AG04450 (cell line): ENCODE data around the gene KIAA0930. TPM values are rescaled to one million over a fixed set of nuclear protein-coding genes. Genes with fewer than 3 reads are reported as not detected.

Experiments
- CTCF ChIA-PET: fragments of 300-600, 350-600 bp; formaldehyde crosslinking; extraction: SDS; loops from one replicate; lab custom pipeline; 2022; ENCODE audit warnings: antibody characterized with exemption, inconsistent platforms; lab: Charles Lee
- POLR2A ChIA-PET: fragments of 350-600 bp; formaldehyde crosslinking; extraction: SDS; loops from one replicate; lab custom pipeline; 2021; ENCODE audit warnings: antibody characterized with exemption, inconsistent platforms; lab: Yijun Ruan, JAX
- DNase-seq: peaks from one replicate; pipeline ENCODE4 v3.0.0-alpha.2; 2011; ENCODE audit warnings: low read depth, low spot score
- H3K27ac ChIP-seq: one replicate; pipeline ENCODE4 v1.5.1; 2012; ENCODE audit warnings: low read depth, low read length, control low read depth
- H3K27me3 ChIP-seq: one replicate; pipeline ENCODE4 v1.6.0; 2012; ENCODE audit warnings: low read length; ENCODE audit not compliant: control insufficient read depth, insufficient read depth
- H3K4me3 ChIP-seq: 2 replicates; pipeline ENCODE4 v1.5.1; 2011; ENCODE audit warnings: mild to moderate bottlenecking, low read depth, low read length, control low read depth
- H3K9me3 ChIP-seq: 2 replicates; pipeline ENCODE4 v1.5.1; 2012; ENCODE audit warnings: low read length; ENCODE audit not compliant: control insufficient read depth, insufficient read depth
- polyA plus RNA-seq: library from polyadenylated mRNA; depleted of rRNA; stranded (reverse); fragments of >200 nt; gene quantifications from 2 replicates; pipeline ENCODE4 v1.2.3, GENCODE V29; 2011
- TF ChIP-seq, protein P1 (sequence below): IDR thresholded peaks from 2 replicates; pipeline ENCODE4 v1.5.1; 2011; ENCODE audit warnings: low read depth, low read length, control low read depth, inconsistent platforms

KIAA0930 gene
- polyA plus RNA-seq, 1 experiment, result 49.4 TPM

- H3K4me3 ChIP-seq, result no peak overlapping the region
- POLR2A ChIA-PET, result interaction anchor here (0.7 kb wide), 1 partner anchor 45 kb away, joined by 3 read pairs; no protein-coding TSS in a partner anchor
- TF ChIP-seq, protein P1, sequence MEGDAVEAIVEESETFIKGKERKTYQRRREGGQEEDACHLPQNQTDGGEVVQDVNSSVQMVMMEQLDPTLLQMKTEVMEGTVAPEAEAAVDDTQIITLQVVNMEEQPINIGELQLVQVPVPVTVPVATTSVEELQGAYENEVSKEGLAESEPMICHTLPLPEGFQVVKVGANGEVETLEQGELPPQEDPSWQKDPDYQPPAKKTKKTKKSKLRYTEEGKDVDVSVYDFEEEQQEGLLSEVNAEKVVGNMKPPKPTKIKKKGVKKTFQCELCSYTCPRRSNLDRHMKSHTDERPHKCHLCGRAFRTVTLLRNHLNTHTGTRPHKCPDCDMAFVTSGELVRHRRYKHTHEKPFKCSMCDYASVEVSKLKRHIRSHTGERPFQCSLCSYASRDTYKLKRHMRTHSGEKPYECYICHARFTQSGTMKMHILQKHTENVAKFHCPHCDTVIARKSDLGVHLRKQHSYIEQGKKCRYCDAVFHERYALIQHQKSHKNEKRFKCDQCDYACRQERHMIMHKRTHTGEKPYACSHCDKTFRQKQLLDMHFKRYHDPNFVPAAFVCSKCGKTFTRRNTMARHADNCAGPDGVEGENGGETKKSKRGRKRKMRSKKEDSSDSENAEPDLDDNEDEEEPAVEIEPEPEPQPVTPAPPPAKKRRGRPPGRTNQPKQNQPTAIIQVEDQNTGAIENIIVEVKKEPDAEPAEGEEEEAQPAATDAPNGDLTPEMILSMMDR, result no peak
- H3K9me3 ChIP-seq, result no peaks in the 10 kb centered on the region; the same call in 1 of the 2 replicates
- CTCF ChIA-PET, result interaction anchor here (1.1 to 2.4 kb wide), 2 partner anchors 65 to 70 kb away, joined by 4 to 11 read pairs; no protein-coding TSS in a partner anchor
- DNase-seq, result no peak
- H3K27ac ChIP-seq, result no peak overlapping the region
- H3K27me3 ChIP-seq, result no peaks in the 10 kb centered on the region
These were observed 73.8 kb downstream of the KIAA0930 start for GRCh38 chr22:45166932-45167331.

- Histone ChIP-seq H3K27ac (peak overlapping the region; percentile 39), H3K27me3 (no peaks in the 10 kb centered on the region), H3K9me3 (no peaks in the 10 kb centered on the region; the same call in 1 of the 2 replicates), H3K4me3 (peak overlapping the region; percentile 74)
- no peak for DNase-seq
- ChIA-PET POLR2A (interaction anchor here (0.5 to 1.6 kb wide), 6 partner anchors 10 to 346 kb away, joined by 3 to 6 read pairs (median 4); no protein-coding TSS in a partner anchor), CTCF (interaction anchor here (0.9 to 2.4 kb wide), 6 partner anchors 44 to 344 kb away, joined by 3 to 11 read pairs (median 3); no protein-coding TSS in a partner anchor)
- TF ChIP-seq, protein P1, result no peak
These were observed 76.2 kb downstream of the KIAA0930 start for GRCh38 chr22:45164270-45165088.

DNA sequence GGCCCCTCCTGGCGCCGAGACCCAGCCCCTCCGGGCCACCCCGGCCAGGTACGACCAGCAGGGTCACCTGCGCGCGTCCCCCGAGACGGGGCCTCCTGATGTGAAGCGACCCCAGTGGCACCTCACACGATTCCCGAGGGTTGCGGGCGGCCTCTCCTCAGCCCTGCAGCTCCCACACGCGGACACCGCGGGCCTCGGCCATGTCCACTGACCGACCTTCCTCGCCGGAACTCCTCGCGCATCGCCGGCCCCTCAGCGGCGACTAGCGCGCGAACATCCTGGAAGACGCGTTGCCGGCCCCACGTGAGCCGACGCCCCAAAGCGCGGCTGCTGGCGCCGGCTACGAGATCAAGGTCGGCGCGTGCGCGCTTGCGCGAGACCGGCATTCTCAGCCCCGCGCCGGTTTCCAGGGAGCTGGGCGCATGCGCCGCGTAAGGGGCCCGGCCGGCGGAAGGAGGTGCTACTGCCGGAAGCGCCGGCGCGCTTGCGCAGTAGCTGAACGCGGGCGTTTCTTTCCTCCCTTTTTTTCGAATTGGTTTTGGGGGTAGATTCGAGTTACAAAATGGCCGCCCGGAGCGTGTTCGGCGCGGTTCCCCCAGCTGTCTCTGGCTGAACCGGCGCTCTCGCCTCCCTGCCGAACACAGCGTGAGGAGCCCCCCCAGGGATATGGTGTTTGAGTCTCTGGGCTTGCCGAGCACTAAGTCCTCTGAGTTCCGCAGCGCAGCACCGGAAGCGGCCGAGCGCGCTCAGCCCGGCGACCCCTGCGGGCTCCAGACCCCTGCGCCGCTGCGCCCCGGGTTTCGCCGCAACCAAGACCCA is 77.0 kb downstream of the KIAA0930 start, which contains the start of gene NUP50:
NUP50 (plus strand) TSS at position 475 of the 819 bp plus-strand sequence. CDS start 4,253 bp downstream, outside the sequence.
- no peaks in the 10 kb centered on the region; the same call in 1 of the 2 replicates for H3K9me3 ChIP-seq
- H3K27ac ChIP-seq, result peak within 1 kb of the TSS; percentile 88
- DNase-seq, result peak; percentile 94
- H3K4me3 ChIP-seq, result peak within 1 kb of the TSS; percentile 88
- POLR2A ChIA-PET, result interaction anchor here (0.5 to 1.6 kb wide), 5 partner anchors 58 to 347 kb away, joined by 3 to 5 read pairs (median 4); no protein-coding TSS in a partner anchor
- TF ChIP-seq, protein P1, result no peak; the same call in 1 of the 2 replicates
- H3K27me3 ChIP-seq, result no peaks in the 10 kb centered on the region
- CTCF ChIA-PET, result interaction anchor here (0.9 to 1.5 kb wide), 3 partner anchors 61 to 343 kb away, joined by 3 read pairs; no protein-coding TSS in a partner anchor

GRCh38 chr22:45163099-45163450 is 77.6 kb downstream of the KIAA0930 start:
- Histone ChIP-seq H3K27ac (peak overlapping the region; percentile 88), H3K4me3 (peak overlapping the region; percentile 88), H3K9me3 (no peaks in the 10 kb centered on the region; the same call in 1 of the 2 replicates), H3K27me3 (no peaks in the 10 kb centered on the region)
- DNase-seq, result no peak
- ChIA-PET POLR2A (interaction anchor here (0.6 to 1.6 kb wide), 3 partner anchors 83 to 347 kb away, joined by 4 to 5 read pairs (median 4); no protein-coding TSS in a partner anchor), CTCF (interaction anchor here (0.9 to 1.2 kb wide), 2 partner anchors 61 to 62 kb away, joined by 3 read pairs; no protein-coding TSS in a partner anchor)
- TF ChIP-seq, protein P1, result no peak
